GM10248 (cell line): ENCODE results near the gene DRC7.
A peak's percentile ranks its signal among the peaks of the same experiment; 100 is the strongest.
"Not testable (repeated sequence)": the region's sequence is repeated elsewhere in the genome, so short reads cannot be mapped to it uniquely, and the experiment has no call there.

Source experiments
- CTCF ChIA-PET: fragments of 300-600 bp; sonication (Branson Sonifier 250); formaldehyde crosslinking; extraction: SDS; loops from one replicate; lab custom pipeline; 2021; ENCODE audit warnings: antibody characterized with exemption; lab: Yijun Ruan, JAX
- POLR2A ChIA-PET: fragments of 350-650 bp; sonication (Branson Sonifier 250); formaldehyde crosslinking; extraction: SDS; loops from one replicate; lab custom pipeline; 2020; ENCODE audit warnings: antibody characterized with exemption; lab: Yijun Ruan, JAX
- DNase-seq: peaks from one replicate; pipeline ENCODE4 v3.0.0; 2012; ENCODE audit errors: extremely low spot score
- CTCF ChIP-seq: IDR thresholded peaks from 2 replicates; pipeline ENCODE4 v1.5.1; 2012; ENCODE audit warnings: mild to moderate bottlenecking, low read depth; ENCODE audit errors: extremely low read depth, missing control alignments, control extremely low read depth

Gene DRC7

GRCh38 chr16:57773655-57774295 lies 79.2 kb downstream of the DRC7 start:
- POLR2A ChIA-PET = no interaction called here
- CTCF ChIA-PET = interaction anchor here (1.1 kb wide), 1 partner anchor 16 kb away, joined by 4 read pairs; no protein-coding TSS in a partner anchor
- TF ChIP-seq CTCF = no peak
- no peak for DNase-seq

GRCh38 chr16:57774705-57775285 lies 80.2 kb downstream of the DRC7 start:
- ChIA-PET POLR2A (no interaction called here), CTCF (interaction anchor here (1.1 kb wide), 1 partner anchor 17 kb away, joined by 4 read pairs; no protein-coding TSS in a partner anchor)
- DNase-seq = no peak
- TF ChIP-seq CTCF = no peak

- POLR2A ChIA-PET = no interaction called here
- DNase-seq = no peak
- CTCF ChIA-PET = interaction anchor here (0.8 to 1.7 kb wide), 2 partner anchors 16 to 19 kb away, joined by 3 read pairs; no protein-coding TSS in a partner anchor
- peak; percentile 17 for TF ChIP-seq CTCF
Measured at GRCh38 chr16:57775661-57776469, 81.3 kb downstream of the DRC7 start.

DNA sequence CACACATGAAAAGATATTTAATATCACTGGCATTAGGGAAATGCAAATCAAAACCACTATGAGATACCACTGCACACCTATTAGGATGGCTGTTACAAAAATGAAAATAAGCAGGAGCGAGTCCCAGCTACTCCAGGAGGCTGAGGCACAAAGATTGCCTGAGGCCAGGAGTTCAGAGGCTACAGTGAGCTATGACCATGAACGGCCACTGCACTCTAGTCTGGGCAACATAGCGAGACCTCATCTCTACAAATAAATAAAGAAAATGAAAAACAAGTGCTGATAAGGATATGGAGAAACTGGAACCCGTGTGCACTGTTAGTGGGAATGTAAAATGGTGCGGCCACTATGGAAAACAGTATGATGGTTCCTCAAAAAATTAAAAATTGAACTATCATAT lies 84.1 kb downstream of the DRC7 start:
- CTCF ChIA-PET = no interaction called here
- POLR2A ChIA-PET = no interaction called here
- no peak for DNase-seq
- no peak for TF ChIP-seq CTCF

GRCh38 chr16:57779836-57780235 lies 85.2 kb downstream of the DRC7 start:
- DNase-seq, CTCF ChIA-PET, POLR2A ChIA-PET: not testable (repeated sequence)

DNA sequence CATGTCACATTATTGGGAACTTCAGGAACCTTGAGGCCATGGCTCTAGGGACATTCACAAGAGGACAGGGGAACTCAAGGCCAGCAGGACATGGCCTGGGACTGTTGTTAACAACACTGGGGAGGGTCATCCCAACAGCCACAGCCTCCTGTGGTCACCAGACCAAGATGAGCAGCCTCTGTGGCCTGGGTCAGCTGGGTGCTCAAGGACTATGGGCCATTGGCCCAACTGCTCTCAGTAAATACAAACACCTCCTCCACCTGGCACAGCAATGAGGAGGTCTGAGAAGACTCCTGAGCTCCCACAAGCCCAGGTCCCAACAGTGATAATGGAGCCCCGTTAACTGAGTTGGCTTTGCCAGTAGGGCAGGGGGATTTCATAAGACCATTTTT lies 86.7 kb downstream of the DRC7 start:
- CTCF ChIA-PET = no interaction called here
- POLR2A ChIA-PET = no interaction called here
- DNase-seq = no peak
- TF ChIP-seq CTCF = no peak
